IPS-18c (cell line): ENCODE data around the gene ARHGEF40.

Source experiments
- H3K4me3 ChIP-seq: 2 replicates; pipeline ENCODE4 v1.7.0; 2013; ENCODE audit warnings: low read depth, mild to moderate bottlenecking, low read length, moderate library complexity; ENCODE audit not compliant: insufficient read depth
- H3K9me3 ChIP-seq: one replicate; pipeline ENCODE4 v1.6.1; 2013; ENCODE audit warnings: mild to moderate bottlenecking, low read length, moderate library complexity; ENCODE audit not compliant: control insufficient read depth, insufficient read depth

ARHGEF40 gene

DNA sequence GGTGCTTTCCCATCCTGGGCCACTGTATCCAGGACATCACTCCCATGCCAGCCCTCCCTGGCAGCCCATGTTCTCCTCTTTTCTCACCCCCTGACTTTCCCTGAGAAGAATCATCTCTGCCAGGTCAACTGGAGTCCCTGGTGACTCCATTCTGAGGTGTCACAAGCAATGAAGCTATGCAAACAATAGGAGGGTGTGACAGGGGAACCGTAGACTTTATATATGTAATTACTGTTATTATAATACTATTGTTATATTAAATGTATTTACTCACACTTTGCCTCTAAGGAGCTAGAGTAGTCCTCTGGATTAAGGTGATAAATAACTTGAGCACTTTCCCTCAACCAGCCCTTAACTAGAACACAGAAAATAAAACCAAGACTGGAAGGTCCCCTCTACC, 19.2 kb downstream of the ARHGEF40 start:
- H3K4me3 ChIP-seq, result no peak overlapping the region
- no peaks in the 10 kb centered on the region for H3K9me3 ChIP-seq

- H3K9me3 ChIP-seq, result no peaks in the 10 kb centered on the region
Observed at GRCh38 chr14:21089877-21090193, 19.7 kb downstream of the ARHGEF40 start.

DNA sequence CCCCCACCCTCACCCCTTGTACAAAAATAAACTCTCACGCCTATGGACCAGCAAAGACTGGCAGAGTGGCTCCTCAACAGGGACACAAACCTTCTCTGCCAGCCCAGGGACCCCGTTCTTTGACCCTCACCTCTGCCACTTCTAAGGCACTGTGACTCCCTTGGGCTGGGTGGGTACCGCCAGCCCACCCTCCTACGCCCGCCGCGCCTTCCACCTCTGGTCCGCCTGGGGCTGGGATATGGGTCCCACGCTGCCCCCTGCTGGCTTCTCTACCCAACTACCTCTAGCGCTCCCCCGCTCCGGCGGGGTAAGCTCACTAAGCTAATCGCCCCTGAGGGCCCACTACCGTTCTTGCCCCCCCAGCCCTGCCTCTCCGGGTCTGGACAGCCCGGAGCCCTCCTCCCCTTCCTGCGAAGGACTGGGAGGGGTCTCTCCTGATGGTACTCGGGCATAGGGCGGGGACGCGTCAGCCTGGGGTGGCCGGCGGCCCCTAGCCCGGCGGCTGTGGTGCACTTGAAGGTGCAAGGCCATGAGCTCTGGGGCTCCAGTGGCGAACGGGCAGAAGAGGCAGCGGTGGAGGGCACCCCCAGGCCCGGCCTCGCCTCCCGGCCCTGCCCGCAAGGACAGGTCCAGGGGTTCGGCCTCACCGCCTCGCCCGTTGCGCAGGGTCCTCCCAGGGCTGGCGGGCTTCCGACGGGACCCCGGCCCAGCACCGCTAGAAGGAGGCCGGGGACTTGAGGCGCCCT, 20.3 kb downstream of the ARHGEF40 start:
- Histone ChIP-seq H3K4me3 (no peak overlapping the region), H3K9me3 (no peaks in the 10 kb centered on the region)

More at GRCh38 chr14:21089877-21090193, 19.7 kb downstream of the ARHGEF40 start:
- H3K4me3 ChIP-seq, result no peak overlapping the region

- no peak overlapping the region for H3K4me3 ChIP-seq
- no peaks in the 10 kb centered on the region for H3K9me3 ChIP-seq
Observed at GRCh38 chr14:21090940-21091663, 21.0 kb downstream of the ARHGEF40 start.

DNA sequence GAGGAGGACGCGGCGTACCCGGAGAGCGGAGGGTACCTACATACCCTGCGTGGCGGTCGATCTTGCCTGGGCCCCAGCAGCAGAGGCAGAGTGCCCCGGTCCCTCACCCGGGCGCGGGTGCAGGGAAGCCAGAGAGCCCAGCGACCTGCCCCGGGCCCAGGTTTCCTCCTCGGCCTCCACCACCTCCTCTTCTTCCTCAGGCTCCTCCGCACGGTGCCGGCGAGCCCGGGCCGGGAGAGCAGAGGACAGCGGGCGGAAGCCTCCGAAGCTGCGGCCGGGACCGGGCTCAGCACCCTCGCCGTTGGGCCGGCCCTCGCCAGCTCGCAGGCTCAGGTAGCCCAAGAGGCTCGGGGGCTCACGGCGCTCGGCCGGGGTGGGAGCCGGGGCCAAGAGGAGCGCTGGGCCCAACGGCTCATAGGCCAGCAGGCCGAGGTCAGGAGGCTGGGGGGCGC, 21.7 kb downstream of the ARHGEF40 start:
- H3K9me3 ChIP-seq, result no peaks in the 10 kb centered on the region
- H3K4me3 ChIP-seq, result no peak overlapping the region

DNA sequence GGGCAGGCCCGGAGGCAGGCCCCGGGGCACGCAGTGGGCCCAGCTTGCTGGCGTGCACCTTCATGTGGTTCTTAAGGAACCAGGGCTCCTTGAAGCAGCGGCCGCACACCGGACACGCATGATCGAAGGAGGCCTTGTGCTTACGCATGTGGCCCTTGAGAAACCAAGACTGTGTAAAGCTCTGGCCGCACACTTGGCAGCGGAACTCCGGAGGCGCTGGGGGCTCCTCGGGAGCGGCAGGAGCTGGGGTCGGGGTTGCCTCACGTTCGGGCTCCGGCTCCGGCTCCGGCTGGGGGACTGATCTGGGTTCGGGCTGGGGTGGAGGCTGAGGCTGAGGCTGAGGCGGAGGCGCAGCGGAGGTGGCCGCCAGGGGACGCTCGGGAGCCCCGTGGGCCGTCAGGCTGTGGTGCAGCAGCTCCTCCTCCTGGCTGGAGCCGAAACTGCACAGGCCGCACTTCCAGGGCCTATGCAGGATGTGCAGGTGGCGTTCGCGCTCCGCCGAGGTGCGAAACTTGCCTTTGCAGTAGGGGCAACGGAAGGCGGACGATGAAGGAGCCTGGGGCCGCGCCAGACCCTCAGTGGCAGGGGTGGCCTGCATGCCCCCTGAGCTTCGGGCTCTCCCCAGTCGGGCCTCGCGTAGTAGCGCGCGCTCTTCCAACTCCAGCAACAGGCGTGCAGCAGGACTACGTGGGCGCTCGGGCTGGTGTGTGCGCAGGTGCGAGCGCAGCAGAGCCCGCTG, 22.3 kb downstream of the ARHGEF40 start:
- Histone ChIP-seq H3K9me3 (no peaks in the 10 kb centered on the region), H3K4me3 (no peak overlapping the region)

GRCh38 chr14:21093018-21093417, 22.9 kb downstream of the ARHGEF40 start:
- H3K9me3 ChIP-seq, result no peaks in the 10 kb centered on the region
- no peak overlapping the region for H3K4me3 ChIP-seq

DNA sequence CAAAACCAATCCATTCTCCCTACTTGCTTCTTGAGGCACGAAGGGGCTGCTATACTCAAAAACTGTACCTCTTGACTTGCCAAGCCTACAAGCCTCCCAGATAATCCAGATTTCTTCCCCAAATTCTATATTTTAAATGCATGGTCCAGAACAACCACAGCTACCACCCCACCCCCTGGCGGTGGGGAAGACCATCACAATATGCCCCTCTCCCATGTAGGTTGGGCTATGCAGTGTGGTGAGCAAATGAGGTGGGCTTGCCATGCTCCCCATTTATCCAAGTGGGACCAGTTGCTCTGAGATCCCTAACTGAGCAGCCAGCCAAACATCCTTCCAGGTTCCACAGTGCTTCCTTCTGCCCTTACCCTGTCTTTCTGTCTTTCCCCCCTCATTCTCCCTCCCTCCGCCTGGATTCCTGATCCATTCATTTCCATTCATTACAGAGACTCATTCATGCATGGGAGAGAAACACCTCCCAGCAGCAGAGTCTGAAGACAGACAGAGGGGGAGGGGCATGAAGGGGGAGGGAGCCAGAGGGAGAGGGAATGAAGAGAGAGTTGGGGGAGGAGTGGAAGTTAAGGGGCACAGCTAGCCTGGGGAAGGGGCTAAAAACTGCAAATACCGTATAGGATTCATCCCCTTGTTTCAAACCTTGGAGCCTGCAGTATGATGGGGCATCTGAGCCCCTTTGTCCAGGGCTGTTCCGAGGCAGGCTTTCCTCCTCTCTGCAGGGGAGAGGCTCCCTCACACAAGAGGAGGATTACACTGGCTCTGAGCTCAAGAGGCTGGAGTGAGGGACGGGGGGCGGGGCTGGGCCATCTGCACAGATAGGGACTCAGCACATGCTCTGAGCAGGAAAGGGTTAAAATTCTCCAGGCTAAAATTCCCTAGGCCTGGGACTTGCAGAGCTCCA, 23.9 kb downstream of the ARHGEF40 start:
- Histone ChIP-seq H3K4me3 (peak overlapping the region; percentile 34), H3K9me3 (no peaks in the 10 kb centered on the region)

DNA sequence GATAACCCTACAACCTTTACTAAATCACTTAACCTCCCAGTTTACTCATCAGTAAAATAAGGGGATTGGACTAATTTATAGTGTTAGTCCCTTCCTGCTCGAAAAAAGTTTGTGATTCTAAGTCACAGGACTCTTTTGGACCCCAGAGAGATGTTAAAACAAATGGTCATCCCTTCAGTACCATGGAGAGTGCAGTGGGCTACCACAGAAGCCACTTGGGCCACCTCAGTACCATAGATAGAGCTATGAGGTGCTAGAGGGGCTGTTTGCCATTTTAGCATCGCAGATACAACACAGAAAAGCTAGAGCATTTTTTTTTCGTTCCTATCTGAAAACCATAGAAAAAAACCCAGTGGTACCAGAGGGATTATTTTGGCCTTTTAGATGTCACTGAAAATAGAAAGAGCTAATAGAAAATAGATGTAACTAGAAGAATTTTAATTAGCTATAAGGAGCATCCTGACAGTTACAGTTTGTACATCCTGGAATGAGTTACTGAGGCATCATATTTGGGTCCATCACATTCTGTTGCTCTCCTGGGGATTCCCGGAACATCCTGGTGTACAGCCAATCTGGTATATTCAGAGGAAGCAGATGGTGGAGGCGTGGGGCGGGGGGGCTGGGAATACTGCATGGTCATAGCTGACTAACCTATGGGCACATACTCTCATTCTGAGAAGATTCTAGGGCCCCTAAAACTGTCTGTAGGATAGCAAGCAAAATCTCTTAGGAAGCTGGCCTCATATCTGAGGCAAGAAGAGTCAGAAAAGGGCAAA, 25.5 kb downstream of the ARHGEF40 start:
- H3K9me3 ChIP-seq, result no peaks in the 10 kb centered on the region
- H3K4me3 ChIP-seq, result no peak overlapping the region

DNA sequence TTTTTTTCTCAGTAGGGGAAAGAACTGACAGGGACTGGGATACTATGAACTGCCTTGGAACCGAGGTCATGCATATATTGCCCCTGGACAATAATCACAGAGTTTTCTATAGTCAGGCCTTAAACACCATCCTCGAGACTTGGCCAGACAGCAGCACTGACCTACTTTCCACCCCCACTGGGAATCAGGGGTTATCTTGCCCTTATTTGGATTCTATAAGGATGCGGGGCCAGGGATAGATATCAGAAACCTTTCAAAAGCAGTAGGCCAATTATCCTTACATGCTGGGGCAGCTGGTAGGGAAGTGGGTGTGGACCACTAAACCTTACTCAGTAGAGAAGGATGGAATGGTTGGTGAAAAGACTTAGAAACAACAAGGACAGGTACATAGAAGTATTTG, 26.3 kb downstream of the ARHGEF40 start:
- peak overlapping the region; percentile 70; the same call in 1 of the 2 replicates for H3K4me3 ChIP-seq

DNA sequence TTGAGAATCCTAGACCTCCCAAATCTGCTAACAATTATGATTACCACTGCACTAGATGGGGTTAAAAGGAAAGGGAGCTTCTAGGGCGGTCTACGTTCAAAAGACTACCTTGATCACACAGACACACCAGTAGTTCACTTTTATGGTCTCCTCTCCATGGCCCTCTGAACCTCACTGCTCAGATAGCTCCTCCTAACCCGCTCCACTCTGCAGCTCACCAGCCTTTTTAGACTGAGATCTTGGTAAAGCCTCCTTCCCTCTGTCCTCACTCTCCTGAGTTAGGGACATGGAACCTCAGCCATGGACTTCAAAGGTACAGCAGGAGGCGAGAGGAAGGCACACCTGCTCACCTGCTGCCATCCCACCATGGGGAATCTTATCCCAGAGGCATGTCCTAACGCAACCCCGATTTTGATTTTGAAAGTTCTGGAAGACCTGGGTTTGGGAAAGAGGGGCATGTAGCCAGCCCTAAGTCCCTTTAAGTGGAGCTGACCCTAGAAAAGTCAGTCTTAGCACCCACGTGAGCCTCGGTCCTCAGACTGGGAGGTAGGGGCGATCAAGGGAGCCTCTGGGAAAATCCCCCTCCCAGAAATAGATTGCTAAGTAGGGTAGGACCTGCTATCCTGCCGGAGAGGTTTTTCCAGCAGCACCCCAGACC, 27.0 kb downstream of the ARHGEF40 start:
- Histone ChIP-seq H3K9me3 (no peaks in the 10 kb centered on the region), H3K4me3 (peak overlapping the region; percentile 70)

More for the DNA sequence above, 26.3 kb downstream of the ARHGEF40 start:
- no peaks in the 10 kb centered on the region for H3K9me3 ChIP-seq

GRCh38 chr14:21097636-21098075, 27.6 kb downstream of the ARHGEF40 start:
- Histone ChIP-seq H3K4me3 (peak overlapping the region; percentile 70), H3K9me3 (no peaks in the 10 kb centered on the region)

- Histone ChIP-seq H3K4me3 (peak within 1 kb of the TSS; percentile 70), H3K9me3 (no peaks in the 10 kb centered on the region)
Observed at GRCh38 chr14:21098076-21098891, 28.2 kb downstream of the ARHGEF40 start, which contains the start of gene ZNF219. Gene ZNF219, minus strand, starts transcription at chr14:21098655. Its CDS starts 5,064 bp downstream, at chr14:21093591.

GRCh38 chr14:21098892-21099595, 28.9 kb downstream of the ARHGEF40 start:
- peak overlapping the region; percentile 59 for H3K4me3 ChIP-seq

More at GRCh38 chr14:21098892-21099595, 28.9 kb downstream of the ARHGEF40 start:
- H3K9me3 ChIP-seq, result no peaks in the 10 kb centered on the region
